Heart right ventricle (tissue), 16 donors: ENCODE data around the gene DUSP2. TPM values are rescaled to one million over a fixed set of nuclear protein-coding genes. Genes with fewer than 3 reads are reported as not detected.
"Not testable (repeated sequence)": the region's sequence is repeated elsewhere in the genome, so short reads cannot be mapped to it uniquely, and the experiment has no call there.

Experiments
- ATAC-seq, 8 donors: fragments of 200-7000 bp; cut with Tn5 transposase; one replicate each; pipeline ENCODE4 v1.9.1; 2020; ENCODE audit warnings: mild to moderate bottlenecking in 8 of 8, moderate library complexity in 8 of 8, moderate number of reproducible peaks in 1 of 8
- DNase-seq, 2 donors: peaks; one replicate each; pipeline ENCODE4 v3.0.0-alpha.2; 2020
- H3K27ac ChIP-seq, 10 donors: fragments of 200-600 bp; sonication (generic) in 2 of 10; one replicate each; pipeline versions ENCODE4 v1.5.0 to v1.8.0; 2020 to 2022; ENCODE audit warnings: mild to moderate bottlenecking in 3 of 10
- H3K27me3 ChIP-seq, 7 donors: fragments of 200-600 bp; one replicate each; pipeline ENCODE4 v1.8.0; 2021 to 2022; ENCODE audit warnings: mild to moderate bottlenecking in 2 of 7
- H3K36me3 ChIP-seq, 9 donors: fragments of 200-600 bp; sonication (generic) in 1 of 9; one replicate each; pipeline versions ENCODE4 v1.5.0 to v1.8.0; 2020 to 2022; ENCODE audit warnings: mild to moderate bottlenecking in 2 of 9
- H3K4me1 ChIP-seq, 9 donors: fragments of 200-600 bp; sonication (generic) in 1 of 9; one replicate each; pipeline versions ENCODE4 v1.5.0 to v1.8.0; 2020 to 2022; ENCODE audit warnings: mild to moderate bottlenecking in 4 of 9
- H3K4me3 ChIP-seq, 10 donors: fragments of 200-600 bp; sonication (generic) in 2 of 10; one replicate each; pipeline versions ENCODE4 v1.5.0 to v1.8.0; 2020 to 2022; ENCODE audit warnings: mild to moderate bottlenecking in 7 of 10, moderate library complexity in 2 of 10
- H3K9me3 ChIP-seq, 11 donors: fragments of 200-600 bp in 10 of 11; sonication (generic) in 2 of 11; one replicate each; pipeline versions ENCODE4 v1.5.0 to v1.8.0; 2013 to 2022; ENCODE audit warnings: mild to moderate bottlenecking in 2 of 11, control low read depth in 1 of 11, moderate library complexity in 1 of 11
- WGBS, 2 donors: extraction: QIAGEN DNeasy Blood & Tissue Kit; methylation state at CpG; one replicate each; pipeline ENCODE4 v1.1.7; 2013; ENCODE audit warnings: inconsistent platforms in 1 of 2; 5-methylcytosine and 5-hydroxymethylcytosine counted together
- intact Hi-C, 10 donors: fragments of 100-400 bp; cut with DNase I; formaldehyde crosslinking; loops; one replicate each; pipeline versions ENCODE4 v1.11.1 to v1.14.2; 2022
- polyA plus RNA-seq, 2 donors: library from polyadenylated mRNA; stranded (reverse); fragments of 200-250 nt; gene quantifications; one replicate each; pipeline ENCODE4 v1.2.3, GENCODE V29; 2013
- total RNA-seq, 10 donors: library from RNA; stranded (reverse); fragmentation: NEBNext Ultra II Directional in 3 of 10; extraction: Animal tissue kit (Norgen Biotek cat#: 25700) in 3 of 10; gene quantifications; one replicate each; pipeline versions ENCODE4 v1.2.1 to v1.2.4, GENCODE V29; 2021 to 2023
- TF ChIP-seq, protein P1 (sequence below), 9 donors: fragments of 200-600 bp; sonication (generic) in 2 of 9; IDR thresholded peaks; one replicate each; pipeline versions ENCODE4 v1.5.0 to v1.8.0; 2021 to 2022; ENCODE audit warnings: antibody characterized with exemption in 9 of 9, mild to moderate bottlenecking in 5 of 9, moderate library complexity in 1 of 9
- donor health status: Arrhythmogenic right ventricular cardiomyopathy.
- donor health status: ischemic (EF 13 %, LVEDD 7.1; RV severe dilation, severe dysfunction).
- donor health status: healthy with polysubstance abuse.
- donor health status: DM: no; HTN: yes; CAD: no.
- donor health status: DM: no; HTN: no; CAD: no.
- donor health status: ischemic (EF 25% LVEDD 6.9; RV normal size, moderate dysfunction).
- donor health status: ischemic (EF 25% LVEDD 5.7; RV mildly dilated, moderate dysfunction).
- donor health status: healthy.
- donor health status: DM: yes; HTN: yes; CAD: no.
- donor health status: Ischemic cardiomyopathy.
- donor health status: ischemic (EF 35%, LVEDD 5.7; RV mildly dilated, moderate dysfunction).
- donor health status: nonischemic (EF 11% LVEDD 7.7; RV severe dilation, severe dysfunction).
- donor health status: DM: yes; HTN: yes; CAD: no.
- donor health status: PGD.
- donor health status: ischemic (EF 29% LVEDD 5.4; RV normal size, mild dysfunction).
- donor health status: nonischemic (EF 23%, LVEDD 6.1; RV moderate dilation, normal function).

The DUSP2 gene
- total and polyA plus RNA-seq, 12 donors: 0.61 to 29.1 (median 2.7) TPM

DNA sequence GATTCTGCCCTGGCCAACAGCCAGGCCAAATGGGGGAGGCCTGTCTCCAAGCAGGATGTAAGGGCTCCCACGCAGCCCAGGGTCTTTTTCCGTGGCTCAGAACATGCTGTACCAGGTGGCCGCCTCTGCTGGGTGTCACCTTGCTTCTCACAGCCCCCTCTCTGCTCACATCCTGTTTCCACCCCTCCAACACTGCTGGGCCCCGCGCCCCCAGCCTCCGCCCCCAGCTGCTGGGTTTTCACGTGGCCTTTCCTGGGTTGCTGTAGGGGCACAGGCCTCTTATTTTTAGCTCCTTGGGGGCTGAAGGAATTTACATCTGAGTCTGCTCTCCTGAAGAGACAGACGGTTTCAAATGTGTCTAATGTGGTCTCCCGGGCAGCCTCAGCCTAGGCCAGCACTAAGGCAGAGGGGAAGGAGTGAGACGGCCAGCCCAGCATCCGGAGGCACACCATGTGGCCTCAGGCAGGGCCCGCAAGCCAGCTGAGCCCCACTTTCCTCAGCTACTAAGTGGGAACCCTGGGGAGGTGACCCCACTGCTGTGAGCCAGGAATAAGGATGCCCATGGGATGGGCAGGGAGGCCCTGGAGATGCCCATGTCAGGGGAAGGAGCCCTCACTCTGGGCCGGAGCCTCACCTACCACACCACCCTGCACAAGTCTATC, 18.7 kb upstream of the DUSP2 start:
- no peaks in the 10 kb centered on the region for H3K36me3 ChIP-seq
- no peaks in the 10 kb centered on the region for H3K27me3 ChIP-seq
- peak overlapping the region in 1 of 10 donors; percentile 73 for H3K27ac ChIP-seq
- intact Hi-C loops: no loop called here
- no peak overlapping the region for H3K4me3 ChIP-seq
- H3K9me3 ChIP-seq: peaks cover 0 to 9% (median 0%) of the 10 kb centered on the region in 11 donors
- ATAC-seq (peak in 4 of 8 donors; percentile 22 to 71 (median 60)), DNase-seq (no peak)
- peaks cover 0 to 10% (median 0%) of the 10 kb centered on the region in 9 donors for H3K4me1 ChIP-seq
- 50 to 60% methylated on average over 13 of the region's 13 CpGs for WGBS, 2 donors
- TF ChIP-seq, protein P1, sequence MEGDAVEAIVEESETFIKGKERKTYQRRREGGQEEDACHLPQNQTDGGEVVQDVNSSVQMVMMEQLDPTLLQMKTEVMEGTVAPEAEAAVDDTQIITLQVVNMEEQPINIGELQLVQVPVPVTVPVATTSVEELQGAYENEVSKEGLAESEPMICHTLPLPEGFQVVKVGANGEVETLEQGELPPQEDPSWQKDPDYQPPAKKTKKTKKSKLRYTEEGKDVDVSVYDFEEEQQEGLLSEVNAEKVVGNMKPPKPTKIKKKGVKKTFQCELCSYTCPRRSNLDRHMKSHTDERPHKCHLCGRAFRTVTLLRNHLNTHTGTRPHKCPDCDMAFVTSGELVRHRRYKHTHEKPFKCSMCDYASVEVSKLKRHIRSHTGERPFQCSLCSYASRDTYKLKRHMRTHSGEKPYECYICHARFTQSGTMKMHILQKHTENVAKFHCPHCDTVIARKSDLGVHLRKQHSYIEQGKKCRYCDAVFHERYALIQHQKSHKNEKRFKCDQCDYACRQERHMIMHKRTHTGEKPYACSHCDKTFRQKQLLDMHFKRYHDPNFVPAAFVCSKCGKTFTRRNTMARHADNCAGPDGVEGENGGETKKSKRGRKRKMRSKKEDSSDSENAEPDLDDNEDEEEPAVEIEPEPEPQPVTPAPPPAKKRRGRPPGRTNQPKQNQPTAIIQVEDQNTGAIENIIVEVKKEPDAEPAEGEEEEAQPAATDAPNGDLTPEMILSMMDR (IDR thresholded peaks at IDR 0.05): no peak

DNA sequence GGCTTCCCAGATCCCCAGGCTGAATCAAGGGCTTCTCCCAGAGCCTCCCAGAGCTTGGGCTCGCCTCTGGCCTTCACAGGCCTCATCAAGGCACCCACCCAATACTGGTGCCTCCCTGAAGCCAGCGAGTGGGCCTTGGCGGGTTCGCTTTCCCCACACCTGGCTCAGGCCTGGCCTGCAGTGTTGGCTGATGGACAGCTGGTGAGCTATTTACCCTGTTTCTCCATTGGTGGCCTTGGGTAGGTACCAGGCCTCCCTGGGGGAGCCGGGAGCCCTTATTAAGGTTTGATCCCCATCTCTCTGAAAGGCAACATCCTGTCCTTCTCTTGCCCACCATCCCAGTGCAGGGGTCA, 18.2 kb upstream of the DUSP2 start:
- Histone ChIP-seq H3K27ac (peak overlapping the region in 1 of 10 donors; percentile 73), H3K4me3 (no peak overlapping the region), H3K4me1 (peaks cover 0 to 13% (median 0%) of the 10 kb centered on the region in 9 donors), H3K9me3 (peaks cover 0 to 9% (median 0%) of the 10 kb centered on the region in 11 donors), H3K27me3 (no peaks in the 10 kb centered on the region), H3K36me3 (no peaks in the 10 kb centered on the region)
- DNase-seq (no peak), ATAC-seq (peak in 2 of 8 donors; percentile 9 to 26)
- intact Hi-C loops: no loop called here
- WGBS, 2 donors: 87 to 91% methylated on average over 5 of the region's 5 CpGs
- TF ChIP-seq, protein P1 (IDR thresholded peaks at IDR 0.05): no peak

DNA sequence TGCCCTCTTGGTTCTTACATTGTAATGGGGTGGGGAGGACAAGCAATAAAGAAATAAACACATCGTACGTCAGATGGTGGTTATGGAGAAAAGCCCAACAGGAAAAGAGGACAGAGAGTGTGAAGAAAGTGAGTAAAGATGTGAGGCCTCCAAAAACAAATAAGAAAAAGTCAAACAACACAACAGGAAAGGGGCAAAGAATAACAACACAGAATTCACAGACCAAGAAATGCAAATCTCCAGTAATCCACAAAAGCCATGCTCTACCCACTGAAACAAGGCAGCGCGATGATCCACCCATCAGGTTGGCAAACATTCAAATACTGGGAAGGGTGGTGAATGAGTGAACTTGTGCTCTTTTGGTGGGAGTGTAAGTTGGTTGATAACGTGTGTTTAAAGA, 16.7 kb upstream of the DUSP2 start:
- TF ChIP-seq, protein P1 (IDR thresholded peaks at IDR 0.05): no peak
- no peak for ATAC-seq
- no peak for DNase-seq

DNA sequence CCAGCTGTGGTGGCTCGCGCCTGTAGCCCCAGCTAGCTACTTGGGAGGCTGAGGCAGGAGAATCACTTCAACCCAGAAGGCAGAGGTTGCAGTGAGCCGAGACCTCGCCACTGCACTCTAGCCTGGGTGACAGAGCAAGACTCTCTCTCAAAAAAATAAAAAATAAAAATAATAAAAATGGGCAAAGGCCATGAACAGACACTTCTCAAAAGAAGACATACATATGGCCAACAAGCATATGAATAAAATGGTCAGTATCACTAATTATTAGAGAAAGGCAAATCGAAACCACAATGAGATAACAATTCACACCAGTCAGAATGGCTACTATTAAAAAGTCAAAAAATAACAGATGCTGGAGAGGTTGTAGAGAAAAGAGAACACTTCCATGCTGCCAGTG, 15.1 kb upstream of the DUSP2 start:
- ATAC-seq, H3K9me3 ChIP-seq, H3K27ac ChIP-seq, intact Hi-C loops, DNase-seq, H3K4me3 ChIP-seq, H3K36me3 ChIP-seq: not testable (repeated sequence)
- H3K4me1 ChIP-seq: peaks cover 0 to 20% (median 0%) of the 10 kb centered on the region in 9 donors
- WGBS, 2 donors: 95 to 98% methylated on average over 5 of the region's 5 CpGs
- H3K27me3 ChIP-seq: peaks cover 0 to 12% (median 0%) of the 10 kb centered on the region in 7 donors

More for the DNA sequence above, 16.7 kb upstream of the DUSP2 start:
- H3K27me3 ChIP-seq: peaks cover 0 to 9% (median 0%) of the 10 kb centered on the region in 7 donors
- intact Hi-C loops: no loop called here
- H3K36me3 ChIP-seq: no peaks in the 10 kb centered on the region
- peaks cover 0 to 9% (median 0%) of the 10 kb centered on the region in 11 donors for H3K9me3 ChIP-seq
- no peak overlapping the region for H3K4me3 ChIP-seq
- peak overlapping the region in 1 of 10 donors; percentile 73 for H3K27ac ChIP-seq
- WGBS, 2 donors: 62 to 64% methylated on average over 5 of the region's 5 CpGs
- peaks cover 0 to 20% (median 0%) of the 10 kb centered on the region in 9 donors for H3K4me1 ChIP-seq
